Thyroid gland (tissue), 4 donors: ENCODE measurements around the gene SENP5.

Experiments
- POLR2A ChIP-seq, 2 donors: fragments of 450-650 bp; IDR thresholded peaks; one replicate each; pipeline ENCODE4 v1.6.1; 2017; ENCODE audit warnings: antibody characterized with exemption in 2 of 2, mild to moderate bottlenecking in 2 of 2, moderate library complexity in 1 of 2
- TF ChIP-seq, protein P1 (sequence below), 6 experiments: fragments of 200-600 bp in 3 of 6; fragments of 450-650 bp in 3 of 6; sonication (generic) in 3 of 6; IDR thresholded peaks; one replicate each; pipeline ENCODE4 v1.5.1; 2016 to 2019; ENCODE audit warnings: antibody characterized with exemption in 6 of 6, mild to moderate bottlenecking in 2 of 6, inconsistent platforms in 1 of 6, moderate library complexity in 1 of 6

DNA sequence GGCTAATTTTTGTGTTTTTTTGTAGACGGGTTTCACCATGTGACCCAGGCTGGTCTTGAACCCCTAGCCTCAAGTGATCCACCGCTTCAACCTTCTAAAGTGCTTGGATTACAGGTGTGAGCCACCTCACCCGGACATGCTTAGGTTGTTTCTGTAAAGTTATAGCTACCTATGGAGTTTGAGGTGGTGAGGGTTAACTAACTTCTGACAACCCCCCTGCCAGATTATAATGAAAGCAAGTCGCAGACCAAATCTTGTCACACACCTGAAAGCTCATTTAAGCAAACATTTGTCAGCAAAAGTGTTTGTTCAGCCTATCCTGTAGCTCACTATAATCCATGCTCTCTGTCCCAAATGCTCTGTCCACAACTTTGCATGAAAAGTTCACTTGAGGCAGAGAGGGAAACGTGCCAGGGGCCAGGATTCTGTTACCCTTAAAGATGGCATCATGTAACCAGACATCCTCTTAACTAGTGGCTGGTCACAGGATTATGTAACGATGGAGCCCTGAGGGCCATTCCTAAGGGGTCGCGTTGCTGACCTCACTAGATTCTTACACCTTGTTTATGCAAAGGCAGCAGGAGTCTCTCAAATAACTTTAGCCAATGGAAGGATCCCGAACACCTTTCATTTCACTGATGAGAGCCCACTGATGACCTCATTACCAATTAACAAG lies 24.1 kb upstream of the SENP5 start:
- TF ChIP-seq, protein P1, sequence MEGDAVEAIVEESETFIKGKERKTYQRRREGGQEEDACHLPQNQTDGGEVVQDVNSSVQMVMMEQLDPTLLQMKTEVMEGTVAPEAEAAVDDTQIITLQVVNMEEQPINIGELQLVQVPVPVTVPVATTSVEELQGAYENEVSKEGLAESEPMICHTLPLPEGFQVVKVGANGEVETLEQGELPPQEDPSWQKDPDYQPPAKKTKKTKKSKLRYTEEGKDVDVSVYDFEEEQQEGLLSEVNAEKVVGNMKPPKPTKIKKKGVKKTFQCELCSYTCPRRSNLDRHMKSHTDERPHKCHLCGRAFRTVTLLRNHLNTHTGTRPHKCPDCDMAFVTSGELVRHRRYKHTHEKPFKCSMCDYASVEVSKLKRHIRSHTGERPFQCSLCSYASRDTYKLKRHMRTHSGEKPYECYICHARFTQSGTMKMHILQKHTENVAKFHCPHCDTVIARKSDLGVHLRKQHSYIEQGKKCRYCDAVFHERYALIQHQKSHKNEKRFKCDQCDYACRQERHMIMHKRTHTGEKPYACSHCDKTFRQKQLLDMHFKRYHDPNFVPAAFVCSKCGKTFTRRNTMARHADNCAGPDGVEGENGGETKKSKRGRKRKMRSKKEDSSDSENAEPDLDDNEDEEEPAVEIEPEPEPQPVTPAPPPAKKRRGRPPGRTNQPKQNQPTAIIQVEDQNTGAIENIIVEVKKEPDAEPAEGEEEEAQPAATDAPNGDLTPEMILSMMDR (IDR thresholded peaks at IDR 0.05) = no peak
- TF ChIP-seq POLR2A (IDR thresholded peaks at IDR 0.05) = no peak
